ENCODE results near the gene STIL.
"Not testable (repeated sequence)": the region's sequence is repeated elsewhere in the genome, so short reads cannot be mapped to it uniquely, and the experiment has no call there.

Gene STIL

GRCh38 chr1:47207803-47208373 lies 106.1 kb downstream of the STIL start:
- DNase-seq (ENCODE audit: low read depth, low spot score) = no peak
- no peak overlapping the region for H3K4me3 ChIP-seq (ENCODE audit: low read length)

GRCh38 chr1:47205918-47206317 lies 108.0 kb downstream of the STIL start:
- DNase-seq (ENCODE audit: low read depth, low spot score) = no peak
- H3K4me3 ChIP-seq (ENCODE audit: low read length) = no peak overlapping the region

GRCh38 chr1:47203504-47203903 lies 110.4 kb downstream of the STIL start:
- H3K4me3 ChIP-seq (ENCODE audit: low read length); DNase-seq (ENCODE audit: low read depth, low spot score): not testable (repeated sequence)

- no peak for DNase-seq (ENCODE audit: low read depth, low spot score)
- H3K4me3 ChIP-seq (ENCODE audit: low read length) = no peak overlapping the region
Measured at GRCh38 chr1:47201179-47201578, 112.8 kb downstream of the STIL start.

Data from Jurkat, Clone E6-1 (cell line).